KMS-11 (cell line): Measurements from ENCODE around the gene TFDP2.

ENCODE experiments used
- H2AFZ ChIP-seq: fragments of 200-600 bp; sonication (generic); 2 replicates; pipeline ENCODE4 v1.6.1; 2016; ENCODE audit warnings: antibody characterized with exemption, mixed run types, low read depth
- H3K27ac ChIP-seq: fragments of 200-600 bp; sonication (generic); 2 replicates; pipeline ENCODE4 v1.6.1; 2016; ENCODE audit warnings: mild to moderate bottlenecking, mixed run types
- H3K27me3 ChIP-seq: fragments of 200-600 bp; sonication (generic); 2 replicates; pipeline ENCODE4 v1.6.1; 2017; ENCODE audit warnings: mild to moderate bottlenecking, low read depth, mixed run types, moderate library complexity; ENCODE audit not compliant: insufficient read depth
- H3K36me3 ChIP-seq: fragments of 200-600 bp; sonication (generic); 2 replicates; pipeline ENCODE4 v1.6.1; 2017; ENCODE audit warnings: mild to moderate bottlenecking, mixed run types; ENCODE audit not compliant: insufficient read depth
- H3K4me1 ChIP-seq: fragments of 200-600 bp; sonication (generic); 2 replicates; pipeline ENCODE4 v1.6.1; 2016; ENCODE audit warnings: mild to moderate bottlenecking, low read depth, mixed run types; ENCODE audit not compliant: poor library complexity, severe bottlenecking
- H3K4me2 ChIP-seq: fragments of 200-600 bp; sonication (generic); 2 replicates; pipeline ENCODE4 v1.7.0; 2016; ENCODE audit warnings: mild to moderate bottlenecking, mixed run types
- H3K4me3 ChIP-seq: fragments of 200-600 bp; sonication (generic); IDR thresholded peaks from 2 replicates; pipeline ENCODE4 v1.6.1; 2017; ENCODE audit warnings: low read depth, low read length, mixed read lengths; ENCODE audit not compliant: insufficient read depth
- H3K79me2 ChIP-seq: fragments of 200-600 bp; sonication (generic); 2 replicates; pipeline ENCODE4 v1.6.1; 2016; ENCODE audit warnings: low read depth, mixed run types; ENCODE audit not compliant: insufficient read depth
- H3K9ac ChIP-seq: fragments of 200-600 bp; sonication (generic); 2 replicates; pipeline ENCODE4 v1.6.1; 2016; ENCODE audit warnings: mild to moderate bottlenecking, mixed run types
- H4K20me1 ChIP-seq: fragments of 200-600 bp; sonication (generic); 2 replicates; pipeline ENCODE4 v1.6.1; 2016; ENCODE audit warnings: mild to moderate bottlenecking, mixed run types; ENCODE audit not compliant: insufficient read depth
- CTCF ChIP-seq: fragments of 200-600 bp; sonication (generic); conservative IDR thresholded peaks from 2 replicates; pipeline ENCODE4 v1.6.1; 2017; ENCODE audit warnings: low read depth, mild to moderate bottlenecking, antibody characterized with exemption, low read length, moderate library complexity, mixed read lengths

The TFDP2 gene

DNA sequence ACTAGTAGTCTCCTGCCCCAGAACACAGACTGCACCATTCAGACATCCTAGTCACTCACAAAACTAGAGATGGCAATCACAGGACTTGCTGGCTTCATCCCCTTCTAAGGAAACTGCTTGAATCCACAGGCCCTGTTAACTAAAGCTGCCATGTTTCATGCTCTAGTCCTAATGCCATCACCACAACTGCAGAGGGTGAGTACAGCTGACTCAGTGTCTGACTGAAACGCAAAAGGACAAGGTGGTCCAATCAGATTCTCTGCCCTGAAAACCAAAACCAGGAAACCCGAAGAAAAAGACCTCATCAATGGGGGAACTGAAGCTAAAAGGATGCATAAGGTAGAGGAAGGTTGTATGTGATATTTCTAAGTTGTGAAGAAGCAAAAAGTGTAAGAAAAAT lies 25.2 kb upstream of the TFDP2 start:
- Histone ChIP-seq H3K4me1 (no peaks in the 10 kb centered on the region), H2AFZ (no peak overlapping the region), H3K9ac (no peak overlapping the region), H3K79me2 (no peaks in the 10 kb centered on the region), H3K27ac (no peak overlapping the region), H3K4me3 (no peak overlapping the region), H3K27me3 (no peaks in the 10 kb centered on the region), H3K36me3 (no peaks in the 10 kb centered on the region; the same call in 1 of the 2 replicates), H4K20me1 (no peaks in the 10 kb centered on the region), H3K4me2 (no peak overlapping the region)
- no peak for TF ChIP-seq CTCF

DNA sequence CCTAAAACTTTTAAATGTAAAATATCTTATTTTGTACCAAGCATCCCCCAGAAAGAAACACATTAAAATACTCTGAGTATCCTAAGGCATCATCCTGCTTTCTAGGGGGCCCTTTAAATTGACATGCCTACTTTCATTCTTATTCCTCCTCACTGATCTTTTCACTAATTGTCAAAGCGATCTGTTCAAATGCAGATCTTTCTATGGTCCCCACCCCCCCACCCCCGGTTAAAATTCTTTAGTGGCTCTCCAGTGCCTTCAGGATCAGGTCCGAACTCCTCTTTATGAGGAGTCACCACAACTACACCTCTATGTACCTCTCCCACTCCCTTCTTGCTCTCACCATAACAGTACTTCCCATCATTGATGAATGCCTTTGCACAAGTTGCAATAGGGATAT lies 19.2 kb upstream of the TFDP2 start:
- no peaks in the 10 kb centered on the region for H3K4me1 ChIP-seq
- H3K27ac ChIP-seq, result no peak overlapping the region
- H3K4me2 ChIP-seq, result no peak overlapping the region
- no peaks in the 10 kb centered on the region for H4K20me1 ChIP-seq
- H3K36me3 ChIP-seq, result no peaks in the 10 kb centered on the region; the same call in 1 of the 2 replicates
- no peak overlapping the region for H3K9ac ChIP-seq
- H3K4me3 ChIP-seq, result no peak overlapping the region
- H3K79me2 ChIP-seq, result no peaks in the 10 kb centered on the region
- no peaks in the 10 kb centered on the region for H3K27me3 ChIP-seq
- no peak for TF ChIP-seq CTCF
- H2AFZ ChIP-seq, result no peak overlapping the region

DNA sequence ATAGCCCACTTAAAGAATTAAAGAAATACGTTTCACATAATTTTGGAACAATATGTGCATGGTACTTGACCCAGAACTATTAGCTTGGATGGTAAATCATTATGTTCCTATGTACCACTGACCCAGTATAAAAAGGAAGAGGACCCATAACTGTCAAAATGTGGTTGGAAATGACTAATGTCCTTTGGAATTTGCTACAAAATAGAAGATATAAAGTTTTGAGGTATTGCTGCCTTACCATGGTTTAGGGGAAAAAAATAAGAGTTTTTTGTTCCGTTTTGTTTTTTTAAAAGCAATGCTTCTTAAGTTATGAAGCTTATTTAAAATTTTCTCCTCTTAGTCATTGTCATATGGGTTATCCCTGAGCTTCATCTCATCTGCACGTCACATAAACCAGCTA lies 15.8 kb upstream of the TFDP2 start:
- Histone ChIP-seq H3K9ac (no peak overlapping the region), H3K4me3 (no peak overlapping the region), H3K79me2 (no peaks in the 10 kb centered on the region), H3K27ac (no peak overlapping the region), H3K36me3 (no peaks in the 10 kb centered on the region), H3K27me3 (no peaks in the 10 kb centered on the region), H3K4me1 (no peaks in the 10 kb centered on the region), H2AFZ (no peak overlapping the region), H3K4me2 (no peak overlapping the region), H4K20me1 (no peaks in the 10 kb centered on the region)
- no peak for TF ChIP-seq CTCF

DNA sequence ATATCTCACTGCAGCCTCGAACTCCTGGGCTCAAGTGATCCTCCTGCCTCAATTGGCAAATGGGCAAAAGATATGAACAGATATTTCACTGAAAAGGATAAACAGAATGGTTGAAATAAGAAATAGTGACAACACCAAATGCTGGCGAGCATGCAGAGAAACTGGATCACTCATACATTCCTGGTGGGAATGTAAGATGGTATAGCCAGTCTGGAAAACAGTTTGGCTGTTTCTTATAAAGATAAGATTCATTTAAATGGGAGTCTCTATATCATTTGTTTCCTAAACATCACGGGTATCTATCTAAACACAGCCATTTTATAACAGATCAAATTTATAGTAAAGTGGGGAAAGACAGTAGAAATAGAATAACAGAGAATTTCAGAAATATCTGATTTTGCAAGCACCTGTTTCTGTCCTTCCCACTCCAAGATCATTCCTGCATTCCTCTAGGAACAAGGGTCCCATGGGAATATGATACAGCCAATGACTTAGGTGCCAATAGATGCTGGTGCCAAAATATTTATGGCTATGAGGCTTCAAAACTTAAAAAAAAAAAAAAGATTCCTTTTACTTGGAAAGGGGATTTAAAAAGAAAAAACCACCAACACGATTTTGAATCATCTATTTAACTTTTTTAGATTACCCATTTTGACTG lies 9.9 kb upstream of the TFDP2 start:
- H4K20me1 ChIP-seq, result no peaks in the 10 kb centered on the region
- no peaks in the 10 kb centered on the region for H3K79me2 ChIP-seq
- no peak overlapping the region for H3K27ac ChIP-seq
- H3K27me3 ChIP-seq, result no peaks in the 10 kb centered on the region
- H3K9ac ChIP-seq, result no peak overlapping the region
- no peaks in the 10 kb centered on the region for H3K4me1 ChIP-seq
- no peaks in the 10 kb centered on the region for H3K36me3 ChIP-seq
- H2AFZ ChIP-seq, result no peak overlapping the region
- no peak overlapping the region for H3K4me3 ChIP-seq
- H3K4me2 ChIP-seq, result no peak overlapping the region
- no peak for TF ChIP-seq CTCF
